Type B pancreatic cell (in vitro differentiated cells): ENCODE data around the gene GON4L. TPM values are rescaled to one million over a fixed set of nuclear protein-coding genes. Genes with fewer than 3 reads are reported as not detected.
A peak's percentile ranks its signal among the peaks of the same experiment; 100 is the strongest.
"Not testable (repeated sequence)": the region's sequence is repeated elsewhere in the genome, so short reads cannot be mapped to it uniquely, and the experiment has no call there.

ENCODE experiments used
- DNase-seq: peaks from one replicate; pipeline ENCODE4 v3.0.0; 2021; ENCODE audit warnings: mixed read lengths; ENCODE audit not compliant: unreplicated experiment; ENCODE audit errors: extremely low spot score
- H3K27ac Mint-ChIP-seq: 2 replicates; pipeline ENCODE4 v1.8.0; 2021; ENCODE audit warnings: mild to moderate bottlenecking, mixed read lengths
- H3K27me3 Mint-ChIP-seq: 2 replicates; pipeline ENCODE4 v1.8.0; 2021; ENCODE audit warnings: mixed read lengths
- H3K36me3 Mint-ChIP-seq: 2 replicates; pipeline ENCODE4 v1.8.0; 2021; ENCODE audit warnings: mixed read lengths
- H3K4me1 Mint-ChIP-seq: one replicate; pipeline ENCODE4 v1.8.0; 2021; ENCODE audit warnings: mixed read lengths; ENCODE audit not compliant: unreplicated experiment
- H3K4me3 Mint-ChIP-seq: 2 replicates; pipeline ENCODE4 v1.8.0; 2021; ENCODE audit warnings: mild to moderate bottlenecking, mixed read lengths
- H3K9me3 Mint-ChIP-seq: 2 replicates; pipeline ENCODE4 v1.8.0; 2021; ENCODE audit warnings: mixed read lengths
- CTCF ChIP-seq: fragments of 200-600 bp; sonication (generic); conservative IDR thresholded peaks from 2 replicates; pipeline ENCODE4 v1.5.0; 2021; ENCODE audit warnings: antibody characterized with exemption, mild to moderate bottlenecking
- total RNA-seq: library from RNA; stranded (reverse); gene quantifications from 2 replicates; pipeline ENCODE4 v1.2.1, GENCODE V29; 2021; ENCODE audit warnings: low replicate concordance

The GON4L gene
- total RNA-seq, 1 donor from 2014 or later: 59.3 TPM

- TF ChIP-seq CTCF: no peak
- H3K4me3 Mint-ChIP-seq: no peak overlapping the region
- peaks cover 5% of the 10 kb centered on the region for H3K4me1 Mint-ChIP-seq
- H3K27ac Mint-ChIP-seq: no peak overlapping the region
- no peak for DNase-seq
- no peaks in the 10 kb centered on the region for H3K27me3 Mint-ChIP-seq
- H3K9me3 Mint-ChIP-seq: no peaks in the 10 kb centered on the region
- H3K36me3 Mint-ChIP-seq: peaks cover 37% of the 10 kb centered on the region
Measured at GRCh38 chr1:155847823-155848529, 9.0 kb downstream of the GON4L start.

GRCh38 chr1:155844860-155845421 lies 12.1 kb downstream of the GON4L start:
- DNase-seq: no peak
- Mint-ChIP-seq H3K4me1 (no peaks in the 10 kb centered on the region), H3K27ac (no peak overlapping the region), H3K27me3 (no peaks in the 10 kb centered on the region), H3K9me3 (no peaks in the 10 kb centered on the region), H3K4me3 (no peak overlapping the region), H3K36me3 (peaks cover 26% of the 10 kb centered on the region)
- TF ChIP-seq CTCF: no peak

- no peak for DNase-seq
- Mint-ChIP-seq H3K27ac (no peak overlapping the region), H3K9me3 (peaks cover 5% of the 10 kb centered on the region), H3K27me3 (no peaks in the 10 kb centered on the region), H3K36me3 (peaks cover 26% of the 10 kb centered on the region), H3K4me3 (no peak overlapping the region), H3K4me1 (peaks cover 8% of the 10 kb centered on the region)
- TF ChIP-seq CTCF: no peak
Measured at GRCh38 chr1:155840386-155840785, 16.6 kb downstream of the GON4L start.

GRCh38 chr1:155835548-155835947 lies 21.5 kb downstream of the GON4L start:
- no peak for TF ChIP-seq CTCF

GRCh38 chr1:155834927-155835399 lies 22.1 kb downstream of the GON4L start:
- not testable (repeated sequence) for H3K9me3 Mint-ChIP-seq, H3K4me1 Mint-ChIP-seq, DNase-seq, H3K27ac Mint-ChIP-seq, H3K4me3 Mint-ChIP-seq, H3K27me3 Mint-ChIP-seq
- peaks cover 18% of the 10 kb centered on the region for H3K36me3 Mint-ChIP-seq

More at GRCh38 chr1:155835548-155835947, 21.5 kb downstream of the GON4L start:
- no peaks in the 10 kb centered on the region for H3K27me3 Mint-ChIP-seq
- H3K27ac Mint-ChIP-seq: no peak overlapping the region
- no peak for DNase-seq
- no peak overlapping the region for H3K4me3 Mint-ChIP-seq
- peaks cover 9% of the 10 kb centered on the region for H3K4me1 Mint-ChIP-seq
- peaks cover 18% of the 10 kb centered on the region for H3K36me3 Mint-ChIP-seq
- peaks cover 5% of the 10 kb centered on the region for H3K9me3 Mint-ChIP-seq

- H3K27ac Mint-ChIP-seq: peak overlapping the region; percentile 46
- TF ChIP-seq CTCF: no peak
- H3K9me3 Mint-ChIP-seq: peaks cover 5% of the 10 kb centered on the region
- H3K36me3 Mint-ChIP-seq: peaks cover 18% of the 10 kb centered on the region
- H3K4me1 Mint-ChIP-seq: peaks cover 13% of the 10 kb centered on the region
- DNase-seq: no peak
- H3K27me3 Mint-ChIP-seq: no peaks in the 10 kb centered on the region
- peak overlapping the region; percentile 57 for H3K4me3 Mint-ChIP-seq
Measured at GRCh38 chr1:155834296-155834926, 22.6 kb downstream of the GON4L start.
